VCaP (cell line): ENCODE data around the gene MPIG6B.

Source experiments
- H3K27ac ChIP-seq: fragments of 450-650 bp; 2 replicates; pipeline ENCODE4 v1.5.1; 2017
- TF ChIP-seq, protein P1 (sequence below): fragments of 450-650 bp; conservative IDR thresholded peaks from 2 replicates; pipeline ENCODE4 v1.5.1; 2017; ENCODE audit warnings: mild to moderate bottlenecking, moderate library complexity

Gene MPIG6B

DNA sequence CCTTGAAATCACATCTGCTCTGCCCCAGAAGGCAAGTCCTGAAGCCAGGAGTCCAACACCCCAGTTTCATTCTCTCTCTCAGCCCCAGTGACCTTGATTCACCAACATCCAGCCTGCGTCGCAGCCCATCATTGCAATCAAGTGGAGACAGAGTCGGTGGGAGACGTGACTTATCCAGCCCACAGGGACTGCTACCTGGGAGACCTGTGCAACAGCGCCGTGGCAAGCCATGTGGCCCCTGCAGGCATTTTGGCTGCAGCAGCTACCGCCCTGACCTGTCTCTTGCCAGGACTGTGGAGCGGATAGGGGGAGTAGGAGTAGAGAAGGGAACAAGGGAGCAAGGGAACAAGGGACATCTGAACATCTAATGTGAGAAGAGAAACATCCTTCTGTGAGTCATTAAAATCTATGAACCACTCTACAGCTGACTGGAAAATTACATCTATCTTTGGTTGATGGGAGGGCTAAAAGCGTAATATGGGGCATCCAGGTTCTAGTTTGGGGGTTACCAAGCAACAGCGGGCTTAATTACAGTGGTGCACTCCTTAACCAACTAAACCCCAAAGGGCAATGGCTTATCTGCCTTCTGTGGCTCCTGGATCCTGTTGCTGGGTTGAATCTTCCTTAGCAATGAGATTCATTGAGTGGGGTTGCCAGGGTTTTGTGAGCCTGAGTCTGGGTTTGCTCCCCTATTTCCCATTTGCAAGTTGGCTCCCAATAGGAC, 5.5 kb upstream of the MPIG6B start:
- peak overlapping the region; percentile 77 for H3K27ac ChIP-seq
- TF ChIP-seq, protein P1, sequence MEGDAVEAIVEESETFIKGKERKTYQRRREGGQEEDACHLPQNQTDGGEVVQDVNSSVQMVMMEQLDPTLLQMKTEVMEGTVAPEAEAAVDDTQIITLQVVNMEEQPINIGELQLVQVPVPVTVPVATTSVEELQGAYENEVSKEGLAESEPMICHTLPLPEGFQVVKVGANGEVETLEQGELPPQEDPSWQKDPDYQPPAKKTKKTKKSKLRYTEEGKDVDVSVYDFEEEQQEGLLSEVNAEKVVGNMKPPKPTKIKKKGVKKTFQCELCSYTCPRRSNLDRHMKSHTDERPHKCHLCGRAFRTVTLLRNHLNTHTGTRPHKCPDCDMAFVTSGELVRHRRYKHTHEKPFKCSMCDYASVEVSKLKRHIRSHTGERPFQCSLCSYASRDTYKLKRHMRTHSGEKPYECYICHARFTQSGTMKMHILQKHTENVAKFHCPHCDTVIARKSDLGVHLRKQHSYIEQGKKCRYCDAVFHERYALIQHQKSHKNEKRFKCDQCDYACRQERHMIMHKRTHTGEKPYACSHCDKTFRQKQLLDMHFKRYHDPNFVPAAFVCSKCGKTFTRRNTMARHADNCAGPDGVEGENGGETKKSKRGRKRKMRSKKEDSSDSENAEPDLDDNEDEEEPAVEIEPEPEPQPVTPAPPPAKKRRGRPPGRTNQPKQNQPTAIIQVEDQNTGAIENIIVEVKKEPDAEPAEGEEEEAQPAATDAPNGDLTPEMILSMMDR: no peak

- TF ChIP-seq, protein P1: no peak
- H3K27ac ChIP-seq: peak overlapping the region; percentile 77
Observed at GRCh38 chr6:31718265-31718664, 4.9 kb upstream of the MPIG6B start.

GRCh38 chr6:31719001-31719400, 4.2 kb upstream of the MPIG6B start:
- TF ChIP-seq, protein P1: no peak
- H3K27ac ChIP-seq: peak overlapping the region; percentile 77

GRCh38 chr6:31720196-31720770, 2.9 kb upstream of the MPIG6B start:
- H3K27ac ChIP-seq: no peak overlapping the region
- TF ChIP-seq, protein P1: no peak

- TF ChIP-seq, protein P1: no peak
- H3K27ac ChIP-seq: no peak within 1 kb of the TSS
Observed at GRCh38 chr6:31721351-31722020, 1.7 kb upstream of the MPIG6B start, which contains the start of gene LY6G6C. Gene LY6G6C (minus strand): TSS chr6:31721746. CDS start chr6:31721679, 67 bp downstream.

DNA sequence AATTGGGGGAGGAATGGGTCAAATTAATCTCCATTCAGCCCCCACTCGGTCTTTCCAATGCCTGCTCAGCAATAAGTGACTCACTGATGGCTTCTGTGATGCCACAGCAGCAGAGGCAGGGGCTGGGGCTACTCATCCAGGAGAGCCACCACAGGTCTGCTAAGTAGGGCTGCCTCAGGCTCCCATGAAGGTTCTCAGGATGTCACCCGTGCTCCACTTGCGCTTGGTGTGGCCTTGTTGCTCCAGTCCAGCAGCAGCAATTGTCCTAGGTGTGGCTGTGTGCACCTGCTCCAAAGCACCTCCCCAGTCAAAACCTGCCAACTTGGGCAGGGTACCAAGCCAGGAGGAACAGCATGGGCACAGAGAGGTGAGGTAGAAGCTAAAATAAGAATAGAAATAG, 1.0 kb upstream of the MPIG6B start:
- TF ChIP-seq, protein P1: no peak
- no peak overlapping the region for H3K27ac ChIP-seq

- no peak overlapping the region for H3K27ac ChIP-seq
- TF ChIP-seq, protein P1: no peak
Observed at GRCh38 chr6:31723980-31724691, 963 bp downstream of the MPIG6B start.
